Neural cell (in vitro differentiated cells): Measurements from ENCODE around the gene ELN.

Experiments
- EP300 ChIP-seq: fragments of 450-650 bp; conservative IDR thresholded peaks from 2 replicates; pipeline ENCODE4 v1.6.1; 2014; ENCODE audit warnings: antibody characterized with exemption, mild to moderate bottlenecking, moderate library complexity; ENCODE audit not compliant: poor library complexity, severe bottlenecking
- EZH2 ChIP-seq: fragments of 200-600, 300-800 bp; shearing (Covaris generic), sonication (generic); IDR thresholded peaks from 2 replicates; pipeline ENCODE4 v1.6.1; 2014; ENCODE audit warnings: antibody characterized with exemption, low read length, borderline replicate concordance, mild to moderate bottlenecking; ENCODE audit not compliant: insufficient read depth, poor library complexity, severe bottlenecking
- MXI1 ChIP-seq: fragments of 450-650 bp; conservative IDR thresholded peaks from 2 replicates; pipeline ENCODE4 v1.6.1; 2014; ENCODE audit warnings: antibody characterized with exemption, mild to moderate bottlenecking; ENCODE audit not compliant: poor library complexity, severe bottlenecking
- POLR2AphosphoS5 ChIP-seq: IDR thresholded peaks from 2 replicates; pipeline ENCODE4 v1.6.1; 2012
- RAD21 ChIP-seq: fragments of 450-650 bp; conservative IDR thresholded peaks from 2 replicates; pipeline ENCODE4 v1.6.1; 2014; ENCODE audit warnings: antibody characterized with exemption, mild to moderate bottlenecking, moderate library complexity
- SMC3 ChIP-seq: fragments of 450-650 bp; conservative IDR thresholded peaks from 2 replicates; pipeline ENCODE4 v1.6.1; 2014; ENCODE audit warnings: antibody characterized with exemption, mild to moderate bottlenecking, moderate library complexity; ENCODE audit not compliant: poor library complexity
- TAF1 ChIP-seq: IDR thresholded peaks from 2 replicates; pipeline ENCODE4 v1.6.1; 2012; ENCODE audit warnings: low read depth
- TF ChIP-seq, protein P1 (sequence below): fragments of 450-650 bp; IDR thresholded peaks from 2 replicates; pipeline ENCODE4 v1.5.1; 2014; ENCODE audit warnings: antibody characterized with exemption, mild to moderate bottlenecking, moderate library complexity; ENCODE audit not compliant: poor library complexity, severe bottlenecking
- TF ChIP-seq, protein P2 (sequence below): IDR thresholded peaks from 2 replicates; pipeline ENCODE4 v1.6.1; 2012; ENCODE audit warnings: borderline replicate concordance

DNA sequence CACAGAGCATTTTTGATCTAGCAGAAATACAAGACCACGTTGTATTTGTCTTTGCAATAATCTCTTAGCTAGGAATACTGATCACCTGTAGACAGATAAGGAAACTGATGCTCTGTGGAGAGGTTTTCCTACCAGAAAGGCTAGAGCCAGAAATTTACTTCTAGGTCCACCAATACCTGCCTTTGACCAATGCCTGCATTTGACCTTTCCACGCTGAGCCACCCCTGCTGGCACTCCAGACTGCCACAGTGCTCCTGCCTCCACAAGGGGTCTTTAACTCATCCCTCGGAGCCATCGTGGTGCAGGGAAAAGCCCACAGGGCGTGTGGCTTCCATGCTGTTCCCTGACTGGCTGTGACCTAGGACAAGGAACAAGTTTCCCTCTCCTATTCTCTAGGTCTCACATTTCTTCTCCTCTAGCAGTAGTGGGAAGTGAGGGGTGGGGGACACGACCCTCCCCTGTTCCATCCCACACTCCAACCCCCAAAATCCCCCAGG lies 1.5 kb upstream of the ELN start:
- TF ChIP-seq, protein P1, sequence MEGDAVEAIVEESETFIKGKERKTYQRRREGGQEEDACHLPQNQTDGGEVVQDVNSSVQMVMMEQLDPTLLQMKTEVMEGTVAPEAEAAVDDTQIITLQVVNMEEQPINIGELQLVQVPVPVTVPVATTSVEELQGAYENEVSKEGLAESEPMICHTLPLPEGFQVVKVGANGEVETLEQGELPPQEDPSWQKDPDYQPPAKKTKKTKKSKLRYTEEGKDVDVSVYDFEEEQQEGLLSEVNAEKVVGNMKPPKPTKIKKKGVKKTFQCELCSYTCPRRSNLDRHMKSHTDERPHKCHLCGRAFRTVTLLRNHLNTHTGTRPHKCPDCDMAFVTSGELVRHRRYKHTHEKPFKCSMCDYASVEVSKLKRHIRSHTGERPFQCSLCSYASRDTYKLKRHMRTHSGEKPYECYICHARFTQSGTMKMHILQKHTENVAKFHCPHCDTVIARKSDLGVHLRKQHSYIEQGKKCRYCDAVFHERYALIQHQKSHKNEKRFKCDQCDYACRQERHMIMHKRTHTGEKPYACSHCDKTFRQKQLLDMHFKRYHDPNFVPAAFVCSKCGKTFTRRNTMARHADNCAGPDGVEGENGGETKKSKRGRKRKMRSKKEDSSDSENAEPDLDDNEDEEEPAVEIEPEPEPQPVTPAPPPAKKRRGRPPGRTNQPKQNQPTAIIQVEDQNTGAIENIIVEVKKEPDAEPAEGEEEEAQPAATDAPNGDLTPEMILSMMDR, result no peak
- TF ChIP-seq EZH2, result no peak
- TF ChIP-seq RAD21, result no peak
- no peak for TF ChIP-seq EP300
- TF ChIP-seq MXI1, result no peak
- no peak for TF ChIP-seq POLR2AphosphoS5
- TF ChIP-seq TAF1, result no peak
- TF ChIP-seq SMC3, result no peak
- TF ChIP-seq, protein P2, sequence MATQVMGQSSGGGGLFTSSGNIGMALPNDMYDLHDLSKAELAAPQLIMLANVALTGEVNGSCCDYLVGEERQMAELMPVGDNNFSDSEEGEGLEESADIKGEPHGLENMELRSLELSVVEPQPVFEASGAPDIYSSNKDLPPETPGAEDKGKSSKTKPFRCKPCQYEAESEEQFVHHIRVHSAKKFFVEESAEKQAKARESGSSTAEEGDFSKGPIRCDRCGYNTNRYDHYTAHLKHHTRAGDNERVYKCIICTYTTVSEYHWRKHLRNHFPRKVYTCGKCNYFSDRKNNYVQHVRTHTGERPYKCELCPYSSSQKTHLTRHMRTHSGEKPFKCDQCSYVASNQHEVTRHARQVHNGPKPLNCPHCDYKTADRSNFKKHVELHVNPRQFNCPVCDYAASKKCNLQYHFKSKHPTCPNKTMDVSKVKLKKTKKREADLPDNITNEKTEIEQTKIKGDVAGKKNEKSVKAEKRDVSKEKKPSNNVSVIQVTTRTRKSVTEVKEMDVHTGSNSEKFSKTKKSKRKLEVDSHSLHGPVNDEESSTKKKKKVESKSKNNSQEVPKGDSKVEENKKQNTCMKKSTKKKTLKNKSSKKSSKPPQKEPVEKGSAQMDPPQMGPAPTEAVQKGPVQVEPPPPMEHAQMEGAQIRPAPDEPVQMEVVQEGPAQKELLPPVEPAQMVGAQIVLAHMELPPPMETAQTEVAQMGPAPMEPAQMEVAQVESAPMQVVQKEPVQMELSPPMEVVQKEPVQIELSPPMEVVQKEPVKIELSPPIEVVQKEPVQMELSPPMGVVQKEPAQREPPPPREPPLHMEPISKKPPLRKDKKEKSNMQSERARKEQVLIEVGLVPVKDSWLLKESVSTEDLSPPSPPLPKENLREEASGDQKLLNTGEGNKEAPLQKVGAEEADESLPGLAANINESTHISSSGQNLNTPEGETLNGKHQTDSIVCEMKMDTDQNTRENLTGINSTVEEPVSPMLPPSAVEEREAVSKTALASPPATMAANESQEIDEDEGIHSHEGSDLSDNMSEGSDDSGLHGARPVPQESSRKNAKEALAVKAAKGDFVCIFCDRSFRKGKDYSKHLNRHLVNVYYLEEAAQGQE, result no peak
